HG02938 (cell line): ENCODE results near the gene PPP1R18.
"Not testable (repeated sequence)": the region's sequence is repeated elsewhere in the genome, so short reads cannot be mapped to it uniquely, and the experiment has no call there.

ENCODE experiments used
- ATAC-seq: cut with Tn5 transposase; IDR thresholded peaks from one replicate; pipeline ENCODE4 v1.9.1; 2021; ENCODE audit warnings: mild to moderate bottlenecking, moderate library complexity; ENCODE audit not compliant: unreplicated experiment

PPP1R18 gene

GRCh38 chr6:30686009-30686907, at the start of gene PPP1R18:
PPP1R18 (minus strand) TSS chr6:30686645; CDS start chr6:30686018, 627 bp downstream.
- ATAC-seq, result no peak

GRCh38 chr6:30735668-30736314, 49.3 kb upstream of the PPP1R18 start:
- ATAC-seq, result no peak

- no peak for ATAC-seq
These were observed 45.9 kb upstream of the PPP1R18 start for GRCh38 chr6:30732237-30732943.

GRCh38 chr6:30730601-30731435, 44.4 kb upstream of the PPP1R18 start:
- no peak for ATAC-seq

GRCh38 chr6:30727920-30728553, 41.6 kb upstream of the PPP1R18 start:
- no peak for ATAC-seq

GRCh38 chr6:30726506-30727413, 40.3 kb upstream of the PPP1R18 start:
- ATAC-seq, result no peak

GRCh38 chr6:30725713-30726505, 39.5 kb upstream of the PPP1R18 start:
- ATAC-seq, result no peak

- ATAC-seq, result no peak
These were observed 38.6 kb upstream of the PPP1R18 start for GRCh38 chr6:30724906-30725667.

- ATAC-seq, result not testable (repeated sequence)
These were observed 37.6 kb upstream of the PPP1R18 start for GRCh38 chr6:30723843-30724741.

GRCh38 chr6:30723159-30723842, 36.9 kb upstream of the PPP1R18 start:
- not testable (repeated sequence) for ATAC-seq

- no peak for ATAC-seq
These were observed 36.1 kb upstream of the PPP1R18 start for GRCh38 chr6:30722280-30723112.

GRCh38 chr6:30722025-30722279, 35.5 kb upstream of the PPP1R18 start:
- not testable (repeated sequence) for ATAC-seq

- ATAC-seq, result no peak
These were observed 35.0 kb upstream of the PPP1R18 start for GRCh38 chr6:30721198-30722024.

GRCh38 chr6:30720738-30721197, 34.3 kb upstream of the PPP1R18 start:
- no peak for ATAC-seq
